NCI-H2081 (cell line): Measurements from ENCODE around the gene ADAMTS2.

Source experiments
- DNase-seq, 2 experiments: peaks; one replicate each; lab custom pipeline; 2025; lab: John Stamatoyannopoulos, UW

ADAMTS2 gene

DNA sequence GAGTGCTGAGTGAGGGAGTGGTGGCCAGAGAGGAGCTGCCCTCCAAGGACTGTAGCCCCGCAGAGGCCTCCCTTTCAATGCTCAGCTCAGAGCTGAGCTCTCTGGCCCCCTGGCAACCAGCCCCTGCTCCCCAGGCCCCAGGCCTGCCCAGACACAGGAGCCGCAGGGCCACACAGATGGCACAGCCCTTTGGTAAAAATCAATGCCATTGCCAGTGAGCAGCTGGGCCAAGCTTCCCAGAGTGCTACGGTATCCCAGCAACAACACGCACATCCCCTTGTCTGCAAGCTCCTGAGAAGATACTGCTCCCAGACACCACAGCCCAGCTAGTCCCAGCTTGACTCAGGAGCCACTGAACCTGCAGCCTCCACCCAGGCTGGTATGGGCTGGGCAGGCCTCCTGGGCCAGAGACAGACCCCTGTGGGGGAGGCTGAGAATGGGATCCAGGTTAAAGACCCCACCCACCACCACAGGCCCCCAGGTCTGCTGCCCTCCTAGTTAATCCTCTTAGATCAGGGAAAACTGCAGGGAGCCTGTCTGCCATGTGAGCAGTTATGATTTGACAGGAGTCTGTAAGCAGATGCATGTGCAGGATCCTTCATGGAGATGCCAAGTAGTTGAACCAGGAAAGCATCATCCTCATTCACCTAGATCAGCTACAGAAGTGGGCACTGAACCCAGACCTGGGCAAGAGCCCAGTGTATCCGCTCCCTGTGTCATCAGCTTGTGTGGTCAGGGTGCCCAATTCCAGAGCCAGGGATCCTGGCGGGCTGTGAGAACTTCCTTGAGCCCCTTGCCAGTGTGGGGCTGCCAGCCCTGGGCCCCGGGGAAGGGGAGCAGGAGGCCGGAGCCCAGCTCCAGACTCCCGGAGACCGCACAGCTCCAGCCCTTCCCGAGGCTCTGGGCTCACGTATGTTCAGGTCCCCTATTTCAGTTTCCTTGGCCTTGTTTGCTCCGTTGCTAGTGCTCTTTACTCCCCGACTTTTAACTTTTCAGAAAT, 26.7 kb upstream of the ADAMTS2 start:
- DNase-seq, result no peak

DNA sequence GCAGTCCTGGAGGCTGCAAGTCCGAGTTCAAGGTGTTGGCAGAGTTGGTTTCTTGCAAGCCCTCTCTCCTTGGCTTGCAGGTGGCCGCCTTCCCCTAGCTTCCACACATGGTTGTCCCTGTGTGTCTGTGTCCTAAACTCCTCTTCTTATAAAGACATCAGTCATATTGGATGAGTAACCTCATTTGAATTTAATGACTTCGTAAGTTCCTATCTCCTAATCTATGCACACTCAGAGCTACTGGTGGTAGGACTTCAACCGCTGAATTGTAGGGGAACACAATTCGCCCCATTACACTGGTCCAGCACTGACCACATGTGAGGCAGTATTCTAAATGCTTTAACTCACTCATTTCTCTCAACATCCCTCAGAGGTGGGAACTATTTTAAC, 25.9 kb upstream of the ADAMTS2 start:
- no peak for DNase-seq

DNA sequence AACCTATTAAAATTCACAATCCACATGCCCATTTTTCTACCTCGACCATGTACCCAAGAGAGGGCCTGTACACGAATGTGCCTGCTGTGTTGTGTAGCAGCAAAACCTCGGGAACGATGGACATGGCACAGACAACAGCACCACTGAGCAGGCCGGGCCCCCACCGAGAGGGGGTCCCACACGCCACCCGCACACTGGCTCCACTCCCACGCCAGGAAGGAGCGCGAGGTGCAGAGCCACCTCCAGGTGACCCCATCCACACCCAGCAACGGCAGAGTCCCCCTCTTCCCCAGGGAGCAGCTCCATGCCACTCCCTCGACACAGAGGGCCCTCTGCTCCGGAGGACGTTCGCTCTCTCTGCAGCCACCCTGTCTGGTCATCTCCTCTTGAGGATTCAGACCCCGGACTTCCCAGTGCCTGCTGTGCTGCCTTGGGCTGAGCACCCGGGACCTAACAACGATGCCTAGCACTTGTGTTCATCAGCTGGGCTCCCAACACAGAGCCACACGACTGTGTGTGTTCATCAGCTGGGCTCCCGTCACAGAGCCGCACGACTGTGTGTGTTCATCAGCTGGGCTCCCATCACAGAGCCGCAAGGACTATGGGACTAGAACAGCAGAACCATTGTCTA, 25.3 kb upstream of the ADAMTS2 start:
- no peak for DNase-seq

DNA sequence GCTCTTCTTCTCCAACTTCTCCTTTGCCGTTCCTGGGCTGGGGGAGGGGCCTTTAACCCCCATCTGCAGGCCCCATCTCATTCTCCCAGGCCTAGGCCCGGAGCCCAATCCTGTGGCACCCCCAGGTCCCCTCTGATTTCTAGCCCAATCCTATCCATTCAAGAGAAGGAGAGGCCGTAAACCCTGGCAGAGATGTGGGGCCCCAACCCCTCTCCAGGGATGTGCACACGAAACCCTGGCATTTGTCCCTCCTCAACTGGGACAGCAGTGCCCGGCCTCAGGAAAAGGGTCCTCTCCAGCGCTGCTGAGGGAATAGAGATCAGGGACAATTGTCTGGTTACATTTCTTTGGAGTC, 24.2 kb upstream of the ADAMTS2 start:
- DNase-seq, result no peak

DNA sequence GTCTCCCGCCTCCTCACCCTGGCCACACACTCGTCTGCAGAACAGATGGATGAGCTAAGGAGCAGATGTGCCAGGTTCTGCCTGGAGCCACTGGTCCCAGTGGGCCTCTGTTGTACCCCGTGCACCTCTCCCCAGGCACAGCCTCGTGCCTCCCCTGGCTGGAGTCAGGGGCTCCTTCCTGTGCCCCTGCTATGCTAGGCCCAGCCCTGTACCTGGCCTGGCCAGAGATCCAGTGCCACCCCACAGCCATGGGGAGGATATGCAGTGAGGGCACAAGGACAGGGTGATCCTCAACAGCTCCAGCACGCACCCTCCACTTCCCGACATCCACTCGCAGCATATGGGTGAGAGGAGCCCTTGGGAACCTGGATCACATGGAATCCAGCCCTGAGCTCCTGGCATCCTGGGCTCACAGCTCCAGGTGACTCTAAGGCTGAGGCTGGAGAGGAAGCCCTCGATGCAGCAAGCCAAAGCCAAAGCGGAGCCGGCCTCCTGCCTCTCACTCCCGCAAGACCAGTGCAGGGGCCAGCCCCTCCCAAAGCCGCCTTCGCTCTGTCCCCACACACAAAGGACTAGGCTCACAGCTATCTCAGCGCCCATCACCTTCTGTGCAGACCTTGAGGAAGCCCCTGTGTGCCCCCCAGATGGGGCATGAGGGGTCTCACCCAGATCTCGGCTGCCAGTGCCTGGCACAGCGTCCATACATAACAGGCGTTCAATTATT, 23.7 kb upstream of the ADAMTS2 start:
- DNase-seq, result no peak

DNA sequence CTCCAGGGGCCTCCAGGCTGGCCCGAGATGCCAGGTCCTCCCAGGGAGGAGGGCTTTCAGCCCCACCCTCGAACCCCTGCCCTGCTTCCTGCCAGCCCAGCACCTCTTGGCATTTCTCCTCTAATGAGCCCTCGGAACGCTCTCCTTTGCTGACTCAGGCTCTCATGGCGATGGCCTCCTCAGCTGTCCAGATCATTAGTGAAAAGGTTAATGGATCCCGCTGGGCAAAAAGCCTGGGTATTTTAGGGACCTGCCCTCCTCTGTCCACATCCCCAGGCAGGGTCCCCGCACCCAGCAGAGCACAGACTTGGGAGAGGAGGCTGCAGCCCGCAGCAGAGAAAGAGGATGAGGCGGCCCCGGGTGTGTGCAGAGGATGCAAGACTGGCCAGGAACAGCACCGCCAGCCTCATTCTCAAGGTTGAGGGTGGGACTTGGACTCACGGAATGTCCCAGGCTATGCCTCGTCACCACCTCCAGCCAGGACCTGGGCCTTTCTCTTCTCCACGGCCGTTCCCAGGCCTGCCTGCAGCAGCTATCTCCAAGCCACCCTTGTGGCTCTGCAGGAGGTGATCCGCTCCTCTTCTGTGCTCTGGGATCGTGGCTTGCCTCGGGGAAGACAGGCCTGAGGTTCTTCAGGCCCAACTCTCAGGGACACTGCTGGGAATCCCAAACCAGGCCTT, 23.0 kb upstream of the ADAMTS2 start:
- no peak for DNase-seq

DNA sequence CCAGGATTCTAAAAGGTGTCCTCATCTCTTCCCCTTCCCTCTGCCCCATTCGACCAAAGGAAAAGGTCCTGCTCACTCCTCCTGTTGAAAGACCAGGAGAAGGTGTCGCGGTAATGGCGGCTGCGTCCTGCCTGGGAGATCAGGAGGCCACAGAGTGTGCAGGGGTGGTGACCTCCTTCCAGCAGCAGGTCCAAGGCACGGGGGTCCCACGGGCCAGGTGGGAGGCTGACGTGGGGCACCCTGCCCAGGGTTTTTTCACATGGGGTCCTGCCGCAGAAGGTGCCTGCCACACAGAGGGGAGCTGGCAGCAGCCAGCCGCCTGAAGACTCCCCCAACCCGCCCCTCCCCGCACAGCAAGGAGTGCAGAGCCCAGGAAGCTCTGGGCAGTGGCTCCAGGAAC, 22.2 kb upstream of the ADAMTS2 start:
- no peak for DNase-seq

DNA sequence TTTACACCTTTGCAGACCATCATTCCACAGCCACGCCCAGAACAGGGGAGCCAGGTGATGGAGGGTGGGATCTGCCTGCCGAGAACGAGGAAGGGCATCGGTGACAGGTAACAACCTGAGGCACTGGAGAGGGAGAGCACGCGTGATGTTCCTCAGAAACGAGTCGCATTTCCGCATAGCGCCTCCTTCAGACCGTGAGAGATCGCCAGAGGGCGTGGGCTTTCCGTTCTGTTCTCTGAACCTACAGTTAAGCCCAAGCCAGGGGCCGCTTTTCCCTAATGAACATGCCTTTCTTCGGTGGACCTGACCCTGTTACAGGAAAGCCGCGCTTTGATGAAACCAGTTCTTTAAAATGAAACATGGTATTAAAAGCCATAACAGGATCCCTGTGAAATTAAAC, 17.1 kb upstream of the ADAMTS2 start:
- DNase-seq, result no peak

DNA sequence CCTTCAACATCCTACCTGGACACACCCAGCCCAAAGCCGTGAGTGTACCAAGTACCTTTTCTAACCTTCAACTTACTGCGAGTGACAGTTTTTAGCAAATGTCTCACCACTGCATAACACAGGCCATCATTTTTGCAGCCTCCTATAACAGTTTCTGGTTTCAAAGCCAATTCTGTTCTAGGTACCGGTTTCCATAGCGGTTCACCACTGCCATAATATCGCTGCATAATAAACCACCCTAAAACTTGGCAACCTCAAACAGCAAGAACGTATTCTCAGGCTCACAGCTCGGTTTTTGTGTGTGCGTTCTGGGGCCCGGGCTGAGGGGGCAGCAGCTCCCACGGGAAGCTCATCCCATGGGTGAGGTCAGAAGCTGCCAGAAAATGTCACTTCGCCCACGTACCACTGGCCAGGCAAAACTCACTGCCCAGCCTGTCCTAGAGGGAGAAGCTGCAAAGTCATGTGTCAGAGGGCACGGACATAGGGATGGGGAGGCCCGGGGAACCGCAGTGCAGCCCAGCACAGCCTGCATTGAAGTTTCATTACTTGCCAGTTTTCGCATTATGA, 15.9 kb upstream of the ADAMTS2 start:
- DNase-seq, result no peak

DNA sequence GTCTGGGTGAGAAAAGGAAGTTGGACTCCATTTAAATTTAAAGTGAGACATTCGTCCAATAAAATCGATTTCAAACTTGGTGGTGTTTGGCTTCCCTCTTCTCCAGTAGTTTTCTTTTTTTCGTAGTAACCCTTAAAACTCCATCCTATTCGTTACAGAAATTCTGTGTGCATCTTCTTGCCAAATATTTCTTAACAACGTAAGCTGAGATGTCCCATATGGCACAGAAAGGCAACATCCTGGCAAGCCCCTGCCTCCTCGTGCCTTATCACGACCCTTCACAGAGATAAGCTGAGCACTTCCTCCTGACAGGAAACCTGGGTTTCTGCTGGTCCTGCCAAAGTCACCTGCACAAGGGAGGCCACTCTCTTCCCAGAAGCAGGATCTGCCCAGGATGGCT, 11.8 kb upstream of the ADAMTS2 start:
- no peak for DNase-seq

DNA sequence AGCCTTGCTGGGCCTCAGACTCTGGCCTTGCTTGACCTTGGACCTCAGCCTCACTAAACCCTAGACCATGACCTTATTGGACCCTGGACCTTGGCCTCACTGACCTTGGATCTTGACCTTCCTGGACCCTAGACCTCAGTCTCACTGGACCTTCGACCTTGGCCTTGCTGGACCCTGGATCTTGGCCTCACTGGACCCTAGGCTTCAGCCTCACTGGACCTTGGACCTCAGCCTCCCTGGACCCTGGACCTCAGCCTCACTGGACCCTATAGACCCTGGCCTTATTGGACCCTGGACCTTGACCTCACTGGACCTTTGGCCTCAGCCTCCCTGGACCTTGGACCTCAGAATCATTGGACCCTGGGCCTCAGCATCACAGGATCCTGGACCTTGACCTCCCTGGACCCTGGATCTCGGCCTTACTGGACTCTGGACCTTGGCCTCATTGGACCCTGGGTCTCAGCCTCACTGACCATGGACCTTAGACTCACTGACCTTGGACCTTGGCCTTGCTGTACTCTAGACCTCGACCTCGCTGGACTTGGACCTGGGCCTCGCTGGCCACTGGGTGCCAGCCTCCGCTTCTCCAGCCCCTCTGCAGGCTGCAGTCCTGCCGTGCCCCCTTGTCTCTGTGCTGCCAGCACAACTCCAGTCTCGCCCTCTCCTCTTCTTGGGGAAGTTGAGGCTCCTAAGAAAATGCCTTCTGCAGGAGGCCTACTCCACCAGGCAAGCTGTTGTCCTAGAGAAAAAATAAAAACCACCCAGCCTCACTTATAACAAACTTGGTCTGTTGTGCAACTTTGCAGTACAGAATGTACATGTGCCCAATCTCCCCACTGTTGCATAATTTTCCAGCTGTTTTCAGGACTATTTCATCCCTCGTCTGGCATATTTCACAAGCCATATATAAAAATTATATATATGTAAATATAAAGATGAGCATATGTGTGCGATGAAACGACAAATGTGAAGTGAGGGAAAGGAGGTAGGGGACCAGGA, 11.0 kb upstream of the ADAMTS2 start:
- no peak for DNase-seq

DNA sequence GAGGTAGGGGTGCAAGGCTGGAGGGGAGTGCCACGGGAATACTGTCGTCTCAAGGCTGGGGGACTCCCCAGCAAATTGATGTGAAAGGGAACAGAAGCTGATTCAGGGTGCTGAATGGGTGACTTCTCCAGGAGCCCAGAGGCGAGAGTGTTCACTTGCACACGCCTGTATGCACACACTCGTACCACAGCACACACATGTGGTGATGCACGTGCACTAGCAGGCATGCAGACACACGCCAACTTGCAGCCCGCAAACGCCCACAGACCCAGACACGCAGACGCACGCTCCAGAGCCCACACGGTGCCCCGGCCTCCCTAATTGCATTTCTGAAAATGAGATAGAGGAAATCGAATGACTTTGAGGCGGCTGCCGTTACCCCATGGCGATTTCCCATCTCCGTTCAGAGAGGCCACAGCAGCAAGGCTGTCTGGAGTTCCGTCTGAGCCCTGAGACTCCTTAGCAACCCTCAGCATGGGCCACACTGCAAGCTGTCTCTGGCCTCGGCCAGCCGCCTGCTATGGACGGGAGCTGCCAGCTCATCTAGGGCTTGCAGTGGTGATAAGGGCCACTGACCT, 9.1 kb upstream of the ADAMTS2 start:
- no peak for DNase-seq

DNA sequence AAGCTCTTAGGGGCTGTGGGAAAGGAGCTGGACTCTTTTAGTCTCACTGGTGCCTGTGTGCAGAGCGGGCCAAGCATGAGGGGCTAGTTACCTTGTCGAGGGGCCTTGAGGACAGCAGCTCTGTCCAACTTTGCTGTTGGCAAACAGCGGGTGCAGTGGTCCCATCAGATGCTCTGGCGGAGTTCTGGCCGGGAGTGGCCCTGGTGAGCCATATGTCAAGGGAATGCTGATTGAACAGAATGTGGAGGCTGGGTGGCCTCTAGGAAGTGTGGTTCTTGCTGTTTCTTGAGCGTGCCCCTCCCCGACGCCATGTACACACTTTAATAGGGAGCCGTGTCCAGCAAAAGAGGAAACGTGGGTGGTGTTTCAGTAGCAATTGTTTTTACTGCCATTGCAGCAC, 3.6 kb upstream of the ADAMTS2 start:
- DNase-seq, result no peak

DNA sequence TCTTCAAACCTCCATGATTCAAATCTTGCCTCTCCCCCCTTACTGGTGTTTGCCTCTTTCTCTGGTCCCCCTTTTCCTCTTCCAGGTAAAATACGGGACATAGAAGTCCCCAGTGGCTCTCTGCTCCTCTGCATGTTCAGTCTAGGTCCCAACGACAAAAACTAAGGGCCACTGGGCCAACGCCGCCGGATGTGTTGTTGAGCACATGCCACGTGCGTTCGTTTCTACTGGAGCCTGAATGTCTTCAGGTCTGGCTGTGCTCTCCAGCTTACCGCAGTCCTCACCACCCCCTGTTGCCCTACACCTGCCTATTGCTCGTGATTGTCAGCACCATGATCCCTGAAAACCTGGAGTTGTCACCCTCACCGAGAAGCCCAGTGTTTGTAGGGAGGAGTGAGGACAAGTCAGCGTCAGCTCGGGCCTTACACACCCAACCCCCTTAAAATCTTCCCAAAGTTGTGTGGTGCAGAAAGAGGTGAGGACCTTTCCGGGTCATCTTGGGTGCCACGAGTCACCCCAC, 2.8 kb upstream of the ADAMTS2 start:
- no peak for DNase-seq

DNA sequence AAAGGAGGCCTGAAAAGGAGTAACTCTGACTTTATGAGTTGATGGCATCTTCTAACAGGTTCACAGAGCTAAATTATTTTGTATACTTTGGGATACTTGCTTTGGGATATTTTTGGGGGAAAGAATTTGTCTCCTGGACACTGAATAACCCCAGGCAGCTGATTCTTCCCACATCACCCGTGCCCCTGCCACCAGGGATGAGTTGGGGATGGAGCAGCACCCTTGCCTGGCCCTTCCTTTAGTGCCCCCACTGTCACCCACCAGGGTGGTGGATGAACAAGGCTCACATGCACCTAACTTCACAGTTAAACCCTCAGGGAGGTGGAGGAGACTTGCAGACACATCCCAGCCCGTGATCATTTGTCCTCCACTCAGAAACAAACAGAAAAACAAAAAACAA, 2.3 kb upstream of the ADAMTS2 start:
- DNase-seq, result no peak

DNA sequence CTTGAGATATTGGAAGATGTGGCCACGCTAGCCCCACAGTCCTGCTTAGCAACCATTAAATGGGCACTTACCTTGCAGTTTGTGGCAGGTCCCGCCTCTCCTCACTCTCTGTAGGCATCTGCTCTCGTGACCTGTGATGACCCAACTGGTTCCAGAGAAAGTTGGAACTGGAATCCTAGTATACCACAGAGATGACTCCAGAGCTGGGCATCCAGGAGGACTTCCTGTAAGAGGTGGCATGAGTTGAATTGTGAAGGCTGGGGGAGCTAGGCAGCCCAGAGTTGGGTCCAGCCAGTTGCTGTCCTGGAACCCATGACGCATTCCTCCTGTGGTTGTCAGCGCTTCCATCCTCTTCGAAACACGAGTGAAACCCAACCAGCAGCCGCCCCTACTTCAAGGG, 1.6 kb upstream of the ADAMTS2 start:
- no peak for DNase-seq

DNA sequence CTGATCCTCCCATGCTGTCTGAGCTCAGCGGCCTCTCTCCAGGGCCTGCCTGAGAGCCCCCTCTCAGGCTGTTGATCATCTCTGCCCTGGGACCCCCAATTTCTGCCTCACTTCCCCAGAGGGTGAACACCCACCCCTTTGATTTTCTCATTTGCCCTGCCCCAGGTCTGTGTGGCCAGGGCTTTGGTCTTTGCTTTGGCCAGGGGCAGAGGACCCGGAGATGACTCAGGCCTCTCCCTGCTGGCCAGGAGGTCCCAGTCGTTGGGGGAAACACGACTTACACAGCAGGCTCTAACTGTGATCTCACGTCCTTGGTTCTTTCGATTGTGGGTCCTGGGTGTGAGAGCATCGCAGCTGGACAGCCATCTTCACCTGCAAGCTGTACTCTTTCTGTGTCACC, 1.1 kb upstream of the ADAMTS2 start:
- no peak for DNase-seq

DNA sequence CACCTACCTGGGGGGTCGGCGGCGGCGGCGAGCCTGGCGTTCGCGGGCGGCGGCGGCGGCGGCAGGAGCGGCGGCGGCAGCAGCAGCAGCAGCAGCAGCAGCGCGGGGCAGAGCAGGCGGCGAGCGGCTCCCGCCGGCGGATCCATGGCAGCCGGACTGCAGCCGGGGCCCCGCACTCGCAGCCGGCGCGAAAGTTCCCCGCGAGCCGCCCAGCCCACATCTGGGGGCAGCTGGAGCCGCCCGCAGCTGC, 153 bp downstream of the ADAMTS2 start:
- no peak for DNase-seq

DNA sequence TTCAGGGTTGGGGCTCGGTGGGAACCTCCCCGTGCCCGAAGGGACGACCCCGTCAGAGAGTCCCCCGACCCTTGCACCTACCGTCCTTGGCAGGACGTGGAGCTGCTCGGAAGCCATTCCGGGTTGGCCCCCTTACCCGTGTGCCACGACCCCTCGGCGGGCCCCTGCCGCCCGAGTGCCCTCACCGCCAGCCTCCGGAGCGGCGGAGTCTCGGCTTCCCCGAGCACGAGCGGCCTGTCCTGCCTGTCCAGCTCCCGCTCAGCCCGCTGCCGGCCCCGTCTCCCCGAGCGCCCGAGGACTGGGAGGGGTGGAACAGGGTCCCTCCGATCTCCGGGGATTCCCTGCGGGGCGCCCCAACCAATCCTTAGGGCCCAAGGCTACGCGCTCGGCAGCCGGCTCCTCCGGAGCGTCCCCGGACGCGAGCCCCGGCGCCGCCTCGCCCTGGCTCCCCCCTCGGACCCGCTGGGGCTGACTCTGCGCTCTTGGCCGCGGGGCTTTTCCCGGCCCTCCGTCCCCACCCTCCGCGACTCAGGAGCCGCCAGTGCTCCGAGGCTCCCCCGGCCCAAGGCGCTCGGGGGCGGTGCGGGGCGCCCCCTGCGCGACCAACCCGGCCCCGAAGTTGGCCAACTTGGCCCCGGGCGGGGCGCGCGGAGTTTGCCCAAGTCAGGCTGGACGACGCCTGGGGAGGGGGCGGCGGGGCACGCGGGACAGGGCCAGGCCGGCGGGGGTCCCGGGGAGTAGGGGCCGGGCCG, 654 bp downstream of the ADAMTS2 start:
- DNase-seq, result no peak
